Naive thymus-derived CD4-positive, alpha-beta T cell (primary cell): ENCODE measurements around the gene OR13C9. TPM values are rescaled to one million over a fixed set of nuclear protein-coding genes. Genes with fewer than 3 reads are reported as not detected.

Experiments
- ATAC-seq: fragments of 150-1000 bp; cut with Tn5 transposase; 2 replicates; pipeline ENCODE4 v1.10.0; 2021; ENCODE audit warnings: mild to moderate bottlenecking, moderate library complexity
- CTCF ChIA-PET: fragments of 350-600 bp; sonication (Branson Sonifier 250); formaldehyde crosslinking; loops from one replicate; lab custom pipeline; 2021; ENCODE audit warnings: antibody characterized with exemption; lab: Charles Lee
- POLR2A ChIA-PET: fragments of 350-600 bp; sonication (Branson Sonifier 250); formaldehyde crosslinking; loops from one replicate; lab custom pipeline; 2021; ENCODE audit warnings: antibody characterized with exemption, inconsistent platforms; lab: Charles Lee
- DNase-seq, 9 donors: peaks; one replicate each; pipeline versions ENCODE4 v3.0.0 to v3.0.0-alpha.2; 2020 to 2022; ENCODE audit warnings: mixed read lengths in 1 of 9
- H3K27ac ChIP-seq: one replicate; pipeline ENCODE4 v1.7.0; 2013; ENCODE audit warnings: mild to moderate bottlenecking, low read depth, low read length, moderate library complexity
- H3K27me3 ChIP-seq, 2 donors: one replicate each; pipeline ENCODE4 v1.7.0; 2013; ENCODE audit warnings: low read length in 2 of 2, mild to moderate bottlenecking in 2 of 2, moderate library complexity in 2 of 2; ENCODE audit not compliant: control insufficient read depth in 2 of 2, insufficient read depth in 2 of 2
- H3K36me3 ChIP-seq, 3 experiments: 1 replicate in 2 of 3; 2 replicates in 1 of 3; pipeline ENCODE4 v1.7.0; 2013; ENCODE audit warnings: low read length in 3 of 3, mild to moderate bottlenecking in 3 of 3, moderate library complexity in 1 of 3; ENCODE audit not compliant: insufficient read depth in 3 of 3, control insufficient read depth in 2 of 3
- H3K4me1 ChIP-seq, 2 donors: one replicate each; pipeline ENCODE4 v1.7.0; 2013; ENCODE audit warnings: low read length in 2 of 2, mild to moderate bottlenecking in 2 of 2, moderate library complexity in 1 of 2; ENCODE audit not compliant: control insufficient read depth in 2 of 2, insufficient read depth in 2 of 2
- H3K4me3 ChIP-seq: 2 replicates; pipeline ENCODE4 v1.7.0; 2013; ENCODE audit warnings: mild to moderate bottlenecking, low read length
- H3K9me3 ChIP-seq, 3 experiments: 1 replicate in 2 of 3; 2 replicates in 1 of 3; pipeline ENCODE4 v1.7.0; 2013; ENCODE audit warnings: low read length in 3 of 3; ENCODE audit not compliant: control insufficient read depth in 2 of 3
- H3K27ac Mint-ChIP-seq, 9 donors: one replicate each; pipeline ENCODE4 v1.8.0; 2020 to 2022; ENCODE audit warnings: mixed read lengths in 9 of 9, mild to moderate bottlenecking in 8 of 9, moderate library complexity in 5 of 9, inconsistent platforms in 2 of 9
- H3K27me3 Mint-ChIP-seq, 5 donors: one replicate each; pipeline ENCODE4 v1.8.0; 2021 to 2022; ENCODE audit warnings: mixed read lengths in 5 of 5, mild to moderate bottlenecking in 1 of 5
- H3K36me3 Mint-ChIP-seq, 5 donors: one replicate each; pipeline ENCODE4 v1.8.0; 2020 to 2022; ENCODE audit warnings: mixed read lengths in 5 of 5, mild to moderate bottlenecking in 3 of 5, inconsistent platforms in 1 of 5
- H3K4me1 Mint-ChIP-seq, 7 donors: one replicate each; pipeline ENCODE4 v1.8.0; 2020 to 2022; ENCODE audit warnings: mixed read lengths in 7 of 7, mild to moderate bottlenecking in 3 of 7, inconsistent platforms in 1 of 7
- H3K4me3 Mint-ChIP-seq, 10 donors: one replicate each; pipeline ENCODE4 v1.8.0; 2020 to 2022; ENCODE audit warnings: mild to moderate bottlenecking in 10 of 10, mixed read lengths in 10 of 10, moderate library complexity in 6 of 10, inconsistent platforms in 2 of 10
- H3K9me3 Mint-ChIP-seq, 11 donors: one replicate each; pipeline ENCODE4 v1.8.0; 2020 to 2022; ENCODE audit warnings: mixed read lengths in 11 of 11, mild to moderate bottlenecking in 4 of 11, inconsistent platforms in 1 of 11, moderate library complexity in 1 of 11
- intact Hi-C, 2 donors: fragments of 100-400 bp; cut with micrococcal nuclease; formaldehyde crosslinking; loops; one replicate each; pipeline ENCODE4 v1.15.1; 2023
- polyA plus RNA-seq, 2 donors: library from polyadenylated mRNA; unstranded; fragments of 300-500 nt; fragmentation: Illumina TruSeq; gene quantifications; one replicate each; pipeline ENCODE4 v1.2.3, GENCODE V29; 2021
- total RNA-seq, 6 experiments: library from RNA in 5 of 6; stranded (reverse) in 5 of 6; gene quantifications; 1 replicate in 5 of 6; 2 replicates in 1 of 6; pipeline ENCODE4 v1.2.3 and lab custom pipeline; 2021 to 2026

Gene OR13C9
- total and polyA plus RNA-seq, 7 experiments from 2014 or later: not detected

GRCh38 chr9:104589626-104590025 lies 28.4 kb downstream of the OR13C9 start:
- Histone ChIP-seq H3K27ac (no peak overlapping the region), H3K4me1 (no peaks in the 10 kb centered on the region), H3K36me3 (no peaks in the 10 kb centered on the region), H3K9me3 (no peaks in the 10 kb centered on the region), H3K27me3 (no peaks in the 10 kb centered on the region), H3K4me3 (no peak overlapping the region)
- intact Hi-C loops: no loop called here
- Mint-ChIP-seq H3K27me3 (peaks cover 0 to 5% (median 0%) of the 10 kb centered on the region in 5 donors), H3K36me3 (no peaks in the 10 kb centered on the region), H3K4me1 (no peaks in the 10 kb centered on the region), H3K4me3 (no peak overlapping the region), H3K9me3 (peaks cover 0 to 12% (median 5%) of the 10 kb centered on the region in 11 donors), H3K27ac (no peak overlapping the region)
- ChIA-PET POLR2A (no interaction called here), CTCF (no interaction called here)
- DNase-seq (no peak), ATAC-seq (no peak)

GRCh38 chr9:104586496-104587180 lies 31.4 kb downstream of the OR13C9 start:
- no peak overlapping the region for H3K27ac ChIP-seq
- POLR2A ChIA-PET: no interaction called here
- intact Hi-C loops: no loop called here
- H3K4me3 ChIP-seq: no peak overlapping the region
- ATAC-seq (no peak), DNase-seq (no peak)
- Mint-ChIP-seq H3K4me3 (no peak overlapping the region), H3K27me3 (peaks cover 0 to 10% (median 4%) of the 10 kb centered on the region in 5 donors), H3K27ac (no peak overlapping the region), H3K4me1 (no peaks in the 10 kb centered on the region), H3K9me3 (no peaks in the 10 kb centered on the region), H3K36me3 (no peaks in the 10 kb centered on the region)
- no peaks in the 10 kb centered on the region for H3K27me3 ChIP-seq
- H3K9me3 ChIP-seq: no peaks in the 10 kb centered on the region
- no peaks in the 10 kb centered on the region for H3K36me3 ChIP-seq
- CTCF ChIA-PET: no interaction called here
- no peaks in the 10 kb centered on the region for H3K4me1 ChIP-seq

GRCh38 chr9:104580562-104580961 lies 37.4 kb downstream of the OR13C9 start:
- ATAC-seq (no peak), DNase-seq (no peak)
- intact Hi-C loops: no loop called here
- no peak overlapping the region for H3K4me3 Mint-ChIP-seq
- Histone ChIP-seq H3K9me3 (no peaks in the 10 kb centered on the region), H3K27me3 (no peaks in the 10 kb centered on the region), H3K36me3 (no peaks in the 10 kb centered on the region), H3K4me1 (no peaks in the 10 kb centered on the region), H3K27ac (no peak overlapping the region), H3K4me3 (no peak overlapping the region)
- CTCF ChIA-PET: no interaction called here
- peaks cover 0 to 23% (median 0%) of the 10 kb centered on the region in 5 donors for H3K27me3 Mint-ChIP-seq
- no peak overlapping the region for H3K27ac Mint-ChIP-seq
- no peaks in the 10 kb centered on the region for H3K4me1 Mint-ChIP-seq
- no peaks in the 10 kb centered on the region for H3K36me3 Mint-ChIP-seq
- POLR2A ChIA-PET: no interaction called here
- H3K9me3 Mint-ChIP-seq: peaks cover 0 to 3% (median 0%) of the 10 kb centered on the region in 11 donors

- Histone ChIP-seq H3K4me1 (no peaks in the 10 kb centered on the region), H3K36me3 (no peaks in the 10 kb centered on the region), H3K9me3 (peaks cover 0 to 4% (median 0%) of the 10 kb centered on the region in 3 experiments), H3K27ac (no peak overlapping the region), H3K4me3 (no peak overlapping the region), H3K27me3 (no peaks in the 10 kb centered on the region)
- ChIA-PET CTCF (no interaction called here), POLR2A (no interaction called here)
- Mint-ChIP-seq H3K4me1 (no peaks in the 10 kb centered on the region), H3K9me3 (peaks cover 0 to 20% (median 5%) of the 10 kb centered on the region in 11 donors), H3K4me3 (no peak overlapping the region), H3K27me3 (peaks cover 0 to 23% (median 0%) of the 10 kb centered on the region in 5 donors), H3K27ac (no peak overlapping the region), H3K36me3 (no peaks in the 10 kb centered on the region)
- intact Hi-C loops: no loop called here
- DNase-seq: no peak
- ATAC-seq: no peak
Observed at GRCh38 chr9:104577263-104577662, 40.7 kb downstream of the OR13C9 start.

- no peaks in the 10 kb centered on the region for H3K4me1 ChIP-seq
- no peak overlapping the region for H3K27ac ChIP-seq
- Mint-ChIP-seq H3K4me3 (no peak overlapping the region), H3K9me3 (peaks cover 2 to 32% (median 8%) of the 10 kb centered on the region in 11 donors), H3K27me3 (peaks cover 0 to 6% (median 0%) of the 10 kb centered on the region in 5 donors), H3K36me3 (no peaks in the 10 kb centered on the region), H3K4me1 (no peaks in the 10 kb centered on the region), H3K27ac (no peak overlapping the region)
- ATAC-seq: no peak
- H3K4me3 ChIP-seq: no peak overlapping the region
- H3K36me3 ChIP-seq: no peaks in the 10 kb centered on the region
- ChIA-PET CTCF (no interaction called here), POLR2A (no interaction called here)
- intact Hi-C loops: no loop called here
- H3K9me3 ChIP-seq: peaks cover 0 to 4% (median 0%) of the 10 kb centered on the region in 3 experiments
- no peak for DNase-seq
- H3K27me3 ChIP-seq: no peaks in the 10 kb centered on the region
Observed at GRCh38 chr9:104575456-104575855, 42.5 kb downstream of the OR13C9 start.

GRCh38 chr9:104572612-104573011 lies 45.4 kb downstream of the OR13C9 start:
- ATAC-seq (no peak), DNase-seq (no peak)
- Histone ChIP-seq H3K27ac (no peak overlapping the region), H3K9me3 (peaks cover 0 to 4% (median 0%) of the 10 kb centered on the region in 3 experiments), H3K27me3 (no peaks in the 10 kb centered on the region), H3K4me3 (no peak overlapping the region), H3K4me1 (no peaks in the 10 kb centered on the region), H3K36me3 (no peaks in the 10 kb centered on the region)
- Mint-ChIP-seq H3K4me1 (no peaks in the 10 kb centered on the region), H3K27me3 (peaks cover 0 to 8% (median 0%) of the 10 kb centered on the region in 5 donors), H3K9me3 (peaks cover 3 to 35% (median 8%) of the 10 kb centered on the region in 11 donors), H3K27ac (no peak overlapping the region), H3K36me3 (peaks cover 0 to 4% (median 0%) of the 10 kb centered on the region in 5 donors), H3K4me3 (no peak overlapping the region)
- intact Hi-C loops: no loop called here
- ChIA-PET POLR2A (no interaction called here), CTCF (no interaction called here)

GRCh38 chr9:104568868-104569267 lies 49.1 kb downstream of the OR13C9 start, which contains the start of gene OR13C8:
OR13C8 (plus strand) TSS chr9:104569168; CDS start chr9:104569168, 0 bp downstream.
- H3K4me3 ChIP-seq: no peak within 1 kb of the TSS
- DNase-seq: no peak
- intact Hi-C loops: no loop called here
- no peaks in the 10 kb centered on the region for H3K36me3 ChIP-seq
- no peak within 1 kb of the TSS for H3K27ac Mint-ChIP-seq
- CTCF ChIA-PET: no interaction called here
- H3K4me3 Mint-ChIP-seq: no peak within 1 kb of the TSS
- H3K4me1 ChIP-seq: no peaks in the 10 kb centered on the region
- peaks cover 0 to 4% (median 0%) of the 10 kb centered on the region in 3 experiments for H3K9me3 ChIP-seq
- no peaks in the 10 kb centered on the region for H3K27me3 ChIP-seq
- H3K4me1 Mint-ChIP-seq: no peaks in the 10 kb centered on the region
- H3K27ac ChIP-seq: no peak within 1 kb of the TSS
- POLR2A ChIA-PET: no interaction called here
- peaks cover under 1 to 32% (median 6%) of the 10 kb centered on the region in 11 donors for H3K9me3 Mint-ChIP-seq
- ATAC-seq: no peak
- H3K27me3 Mint-ChIP-seq: peaks cover 0 to 8% (median 0%) of the 10 kb centered on the region in 5 donors
- peaks cover 0 to 4% (median 0%) of the 10 kb centered on the region in 5 donors for H3K36me3 Mint-ChIP-seq
